SK-N-MC (cell line): ENCODE data around the gene TRMU.
"Not testable (repeated sequence)": the region's sequence is repeated elsewhere in the genome, so short reads cannot be mapped to it uniquely, and the experiment has no call there.

Experiments used
- DNase-seq: peaks from one replicate; pipeline ENCODE4 v3.0.0-alpha.2; 2011; ENCODE audit warnings: low read depth, low spot score
- H3K27ac ChIP-seq: fragments of 200-600 bp; sonication (generic); 2 replicates; pipeline ENCODE4 v1.5.1; 2016; ENCODE audit warnings: mixed run types
- H3K36me3 ChIP-seq: fragments of 200-600 bp; sonication (generic); 2 replicates; pipeline ENCODE4 v1.6.1; 2017; ENCODE audit warnings: antibody characterized with exemption, low read length, mixed read lengths; ENCODE audit not compliant: insufficient read depth
- H3K4me3 ChIP-seq: fragments of 200-600 bp; sonication (generic); 2 replicates; pipeline ENCODE4 v1.5.1; 2016
- H3K9ac ChIP-seq: fragments of 200-600 bp; sonication (generic); 2 replicates; pipeline ENCODE4 v1.8.0; 2017; ENCODE audit warnings: mixed run types, mixed read lengths; ENCODE audit not compliant: insufficient read length
- H3K9me3 ChIP-seq: fragments of 200-600 bp; sonication (generic); 2 replicates; pipeline ENCODE4 v1.6.1; 2017; ENCODE audit warnings: low read depth, mild to moderate bottlenecking, antibody characterized with exemption, low read length, moderate library complexity, mixed read lengths
- EZH2 ChIP-seq: fragments of 200-600 bp; sonication (generic); IDR thresholded peaks from one replicate; pipeline ENCODE4 v1.6.1; 2017; ENCODE audit warnings: antibody characterized with exemption
- FOXP2 ChIP-seq: optimal IDR thresholded peaks from 2 replicates; pipeline ENCODE3; 2011; ENCODE audit warnings: mild to moderate bottlenecking, moderate library complexity; ENCODE audit not compliant: insufficient read depth; ENCODE audit errors: extremely low read length, control extremely low read depth
- POLR2AphosphoS5 ChIP-seq: IDR thresholded peaks from 2 replicates; pipeline ENCODE4 v1.6.1; 2012; ENCODE audit warnings: mild to moderate bottlenecking, low read depth, low read length, borderline replicate concordance

The TRMU gene

DNA sequence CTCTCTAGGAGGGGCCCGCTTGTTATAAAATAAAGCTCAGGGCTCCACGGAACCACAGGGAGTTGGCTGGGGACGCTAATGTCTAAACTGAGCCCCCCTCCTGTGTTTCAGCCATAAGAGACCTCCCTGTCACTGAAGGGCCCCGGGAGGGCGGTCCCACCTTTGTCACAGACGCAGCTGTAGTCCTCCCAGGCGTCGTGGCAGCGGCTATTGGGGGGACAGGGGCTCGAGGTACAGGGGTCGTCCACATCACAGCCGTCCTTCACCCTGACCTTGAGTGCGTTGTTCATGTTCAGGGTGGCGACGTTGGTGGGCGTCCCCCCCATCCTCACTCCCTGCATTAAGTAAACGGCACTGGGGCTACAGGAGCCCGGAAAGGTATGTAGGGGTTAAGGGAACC is 62.0 kb downstream of the TRMU start:
- no peak for DNase-seq
- TF ChIP-seq POLR2AphosphoS5 (no peak), FOXP2 (no peak), EZH2 (no peak)
- no peak overlapping the region for H3K27ac ChIP-seq
- no peak overlapping the region for H3K9ac ChIP-seq
- H3K36me3 ChIP-seq: no peaks in the 10 kb centered on the region
- no peaks in the 10 kb centered on the region for H3K9me3 ChIP-seq
- no peak overlapping the region for H3K4me3 ChIP-seq

DNA sequence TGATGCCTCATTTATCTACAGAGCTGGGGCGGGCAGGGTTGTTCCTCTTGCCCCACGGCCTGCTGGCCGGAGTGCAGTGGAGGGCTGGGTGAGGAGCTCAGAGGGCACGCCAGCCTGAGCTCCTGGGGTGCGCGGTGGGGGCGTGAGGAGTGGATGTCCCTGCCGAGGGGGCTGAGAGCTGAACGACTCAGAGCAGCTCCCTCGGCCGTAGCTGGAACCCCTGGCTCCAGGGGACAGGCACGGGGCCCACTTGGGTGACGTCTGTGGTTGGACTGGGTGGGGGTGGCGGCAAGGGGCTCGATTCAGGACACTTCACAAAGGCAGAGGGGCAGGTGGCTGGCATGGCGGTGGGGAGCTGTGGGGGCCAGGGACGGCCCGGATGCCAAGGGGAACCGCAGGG is 62.4 kb downstream of the TRMU start:
- Histone ChIP-seq H3K36me3 (no peaks in the 10 kb centered on the region), H3K4me3 (no peak overlapping the region), H3K9me3 (no peaks in the 10 kb centered on the region), H3K9ac (no peak overlapping the region), H3K27ac (no peak overlapping the region)
- no peak for TF ChIP-seq EZH2
- no peak for TF ChIP-seq FOXP2
- TF ChIP-seq POLR2AphosphoS5: no peak
- DNase-seq: no peak

GRCh38 chr22:46399251-46400024 is 63.9 kb downstream of the TRMU start:
- Histone ChIP-seq H3K9me3 (no peaks in the 10 kb centered on the region), H3K27ac (no peak overlapping the region), H3K9ac (no peak overlapping the region), H3K4me3 (no peak overlapping the region), H3K36me3 (no peaks in the 10 kb centered on the region)
- no peak for TF ChIP-seq EZH2
- no peak for TF ChIP-seq FOXP2
- no peak for TF ChIP-seq POLR2AphosphoS5
- DNase-seq: no peak

DNA sequence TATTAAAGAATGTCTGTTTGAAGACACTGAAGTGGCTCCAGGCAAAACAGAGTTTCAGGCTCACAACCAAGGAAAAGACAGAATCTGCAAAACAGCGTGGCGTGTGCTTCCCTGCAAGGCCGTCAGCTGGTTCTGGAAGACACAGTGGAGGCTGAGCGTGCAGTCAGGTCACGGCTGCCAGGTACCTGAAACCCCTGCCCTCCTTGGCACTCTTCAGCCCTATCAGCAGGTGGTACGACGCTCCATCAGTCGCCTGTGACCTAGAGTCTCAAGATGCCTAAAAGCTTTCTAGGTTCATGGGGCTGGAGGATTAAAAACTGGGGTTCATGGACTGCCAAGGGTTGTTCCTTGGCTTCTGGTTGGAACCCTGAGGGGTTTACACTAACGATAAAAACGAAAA is 65.9 kb downstream of the TRMU start:
- Histone ChIP-seq H3K27ac (no peak overlapping the region), H3K9me3 (no peaks in the 10 kb centered on the region), H3K9ac (no peak overlapping the region), H3K36me3 (no peaks in the 10 kb centered on the region), H3K4me3 (no peak overlapping the region)
- TF ChIP-seq POLR2AphosphoS5: no peak
- TF ChIP-seq FOXP2: no peak
- TF ChIP-seq EZH2: no peak
- no peak for DNase-seq

GRCh38 chr22:46402505-46402904 is 67.0 kb downstream of the TRMU start:
- no peaks in the 10 kb centered on the region for H3K36me3 ChIP-seq
- TF ChIP-seq POLR2AphosphoS5 (no peak), FOXP2 (no peak), EZH2 (no peak)
- H3K9me3 ChIP-seq: no peaks in the 10 kb centered on the region
- H3K4me3 ChIP-seq: no peak overlapping the region
- no peak overlapping the region for H3K9ac ChIP-seq
- no peak overlapping the region for H3K27ac ChIP-seq
- no peak for DNase-seq

DNA sequence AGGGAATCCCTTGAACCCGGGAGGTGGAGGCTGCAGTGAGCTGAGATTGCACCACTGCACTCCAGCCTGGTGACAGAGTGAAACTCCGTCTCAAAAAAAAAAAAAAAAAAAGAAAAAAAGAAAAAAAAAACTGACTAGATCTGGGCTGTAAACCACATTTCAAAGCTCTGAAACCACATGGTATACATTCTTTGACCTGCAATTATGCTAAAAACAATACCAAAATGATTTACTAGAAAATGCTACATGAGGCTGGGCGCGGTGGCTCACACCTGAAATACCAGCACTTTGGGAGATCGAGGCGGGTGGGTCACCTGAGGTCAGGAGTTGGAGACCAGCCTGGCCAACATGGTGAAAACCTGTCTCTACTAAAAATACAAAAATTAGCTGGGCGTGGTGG is 68.4 kb downstream of the TRMU start:
- not testable (repeated sequence) for H3K9ac ChIP-seq, H3K36me3 ChIP-seq, H3K4me3 ChIP-seq, H3K27ac ChIP-seq, DNase-seq, H3K9me3 ChIP-seq

GRCh38 chr22:46405901-46406300 is 70.4 kb downstream of the TRMU start:
- H3K36me3 ChIP-seq: no peaks in the 10 kb centered on the region
- H3K9ac ChIP-seq: no peak overlapping the region
- H3K9me3 ChIP-seq: no peaks in the 10 kb centered on the region
- no peak overlapping the region for H3K27ac ChIP-seq
- no peak overlapping the region for H3K4me3 ChIP-seq
- TF ChIP-seq POLR2AphosphoS5 (no peak), FOXP2 (no peak), EZH2 (no peak)
- no peak for DNase-seq

GRCh38 chr22:46406349-46406748 is 70.8 kb downstream of the TRMU start:
- no peak for TF ChIP-seq EZH2
- no peak for TF ChIP-seq POLR2AphosphoS5
- TF ChIP-seq FOXP2: no peak
- DNase-seq: no peak
- Histone ChIP-seq H3K36me3 (no peaks in the 10 kb centered on the region), H3K27ac (no peak overlapping the region), H3K4me3 (no peak overlapping the region), H3K9me3 (no peaks in the 10 kb centered on the region), H3K9ac (no peak overlapping the region)

DNA sequence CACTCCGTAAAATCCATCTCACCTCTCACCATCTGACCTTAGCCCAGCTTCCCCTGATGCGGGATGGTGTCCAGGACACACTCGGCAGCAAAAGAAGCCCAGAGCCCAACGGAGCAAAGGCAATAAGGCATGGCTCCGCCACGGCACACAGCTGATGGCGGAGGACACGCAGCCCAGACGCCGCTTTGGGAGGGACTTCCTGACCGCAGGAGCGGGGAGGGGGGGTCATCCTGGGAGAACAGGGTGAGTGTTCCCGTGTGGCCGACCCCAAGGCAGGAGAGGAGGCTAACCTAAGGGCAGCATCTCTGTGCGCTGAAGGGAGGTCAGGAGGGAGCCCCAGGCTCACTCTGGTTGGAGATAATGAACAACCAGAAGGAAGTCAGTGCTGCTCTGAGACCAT is 71.3 kb downstream of the TRMU start:
- Histone ChIP-seq H3K9ac (no peak overlapping the region), H3K27ac (no peak overlapping the region), H3K9me3 (no peaks in the 10 kb centered on the region), H3K36me3 (no peaks in the 10 kb centered on the region), H3K4me3 (no peak overlapping the region)
- no peak for DNase-seq
- no peak for TF ChIP-seq FOXP2
- no peak for TF ChIP-seq EZH2
- no peak for TF ChIP-seq POLR2AphosphoS5
